ENCODE measurements around the gene DENND2A.

GRCh38 chr7:140688341-140688740 lies 47.7 kb upstream of the DENND2A start:
- no peak for TF ChIP-seq TEAD4 (IDR thresholded peaks at IDR 0.05)
- TF ChIP-seq REST (IDR thresholded peaks at IDR 0.05; ENCODE audit: low read depth), result no peak
- no peak for TF ChIP-seq EP300 (IDR thresholded peaks at IDR 0.05; ENCODE audit: borderline replicate concordance)
- no peak for TF ChIP-seq MAX (IDR thresholded peaks at IDR 0.05)
